ENCODE measurements around the gene ALS2CL.

ALS2CL gene

GRCh38 chr3:46674031-46674845, 19.2 kb downstream of the ALS2CL start:
- TF ChIP-seq CTCF (IDR thresholded peaks at IDR 0.05; ENCODE audit: low read length) (peak; percentile 25; the same call in 1 of the 2 replicates), EZH2phosphoT487 (IDR thresholded peaks at IDR 0.05; ENCODE audit: low read length) (no peak), EZH2 (optimal IDR thresholded peaks at IDR 0.05; ENCODE audit: low read depth, low read length) (no peak)
- H3K9me2 ChIP-seq (replicated peaks; ENCODE audit: insufficient read depth, low read length), result no peaks in the 10 kb centered on the region
- no peak overlapping the region for H3K4me3 ChIP-seq (ENCODE audit: low read length)
- H3K27ac ChIP-seq (ENCODE audit: low read length), result no peak overlapping the region
- no peak overlapping the region for H3K4me2 ChIP-seq (ENCODE audit: low read depth, low read length)
- H4K20me1 ChIP-seq (ENCODE audit: insufficient read depth, low read length), result no peaks in the 10 kb centered on the region
- no peaks in the 10 kb centered on the region for H3K9me3 ChIP-seq (replicated peaks; ENCODE audit: insufficient read depth, low read length)
- no peaks in the 10 kb centered on the region for H3K4me1 ChIP-seq (ENCODE audit: low read length)
- no peak for DNase-seq
- no peaks in the 10 kb centered on the region for H3K27me3 ChIP-seq (replicated peaks; ENCODE audit: insufficient read depth, low read length)
- no peaks in the 10 kb centered on the region for H3K79me2 ChIP-seq (ENCODE audit: low read length)
- no peak overlapping the region for H2AFZ ChIP-seq (ENCODE audit: low read length)
- no peaks in the 10 kb centered on the region for H3F3A ChIP-seq (ENCODE audit: insufficient read depth, low read length)
- H3K9ac ChIP-seq (ENCODE audit: low read length), result no peak overlapping the region
- no peaks in the 10 kb centered on the region for H3K36me3 ChIP-seq (replicated peaks; ENCODE audit: insufficient read depth, low read length)

GRCh38 chr3:46673151-46674030, 20.1 kb downstream of the ALS2CL start:
- no peaks in the 10 kb centered on the region for H3K9me3 ChIP-seq (replicated peaks; ENCODE audit: insufficient read depth, low read length)
- H3F3A ChIP-seq (ENCODE audit: insufficient read depth, low read length), result no peaks in the 10 kb centered on the region
- H3K9me2 ChIP-seq (replicated peaks; ENCODE audit: insufficient read depth, low read length), result no peaks in the 10 kb centered on the region
- H4K20me1 ChIP-seq (ENCODE audit: insufficient read depth, low read length), result no peaks in the 10 kb centered on the region
- H3K9ac ChIP-seq (ENCODE audit: low read length), result no peak overlapping the region
- H3K27me3 ChIP-seq (replicated peaks; ENCODE audit: insufficient read depth, low read length), result no peaks in the 10 kb centered on the region
- no peak for DNase-seq
- H3K36me3 ChIP-seq (replicated peaks; ENCODE audit: insufficient read depth, low read length), result no peaks in the 10 kb centered on the region
- H2AFZ ChIP-seq (ENCODE audit: low read length), result no peak overlapping the region
- TF ChIP-seq EZH2 (optimal IDR thresholded peaks at IDR 0.05; ENCODE audit: low read depth, low read length) (no peak), EZH2phosphoT487 (IDR thresholded peaks at IDR 0.05; ENCODE audit: low read length) (no peak), CTCF (IDR thresholded peaks at IDR 0.05; ENCODE audit: low read length) (no peak)
- no peak overlapping the region for H3K27ac ChIP-seq (ENCODE audit: low read length)
- no peaks in the 10 kb centered on the region for H3K4me1 ChIP-seq (ENCODE audit: low read length)
- H3K4me3 ChIP-seq (ENCODE audit: low read length), result no peak overlapping the region
- H3K4me2 ChIP-seq (ENCODE audit: low read depth, low read length), result no peak overlapping the region
- no peaks in the 10 kb centered on the region for H3K79me2 ChIP-seq (ENCODE audit: low read length)

DNA sequence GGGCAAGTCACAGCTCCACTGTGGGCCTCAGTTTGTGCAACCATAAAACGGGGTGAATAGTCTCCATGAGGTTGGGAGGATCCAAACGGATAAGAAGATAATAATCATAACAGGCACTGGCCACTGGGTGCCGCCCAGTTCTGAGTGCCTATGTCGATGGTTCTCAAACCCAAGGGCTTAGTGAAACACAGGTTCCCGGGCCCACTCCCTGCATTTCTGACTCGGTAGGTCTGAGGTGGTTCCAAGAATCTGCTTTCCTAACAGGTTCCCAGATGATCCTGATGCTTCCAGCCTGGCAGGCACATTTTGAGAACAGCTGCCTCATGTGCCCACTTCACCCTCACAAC, 21.2 kb downstream of the ALS2CL start:
- Histone ChIP-seq H3K79me2 (ENCODE audit: low read length) (no peaks in the 10 kb centered on the region), H3K27me3 (replicated peaks; ENCODE audit: insufficient read depth, low read length) (no peaks in the 10 kb centered on the region), H2AFZ (ENCODE audit: low read length) (no peak overlapping the region), H4K20me1 (ENCODE audit: insufficient read depth, low read length) (no peaks in the 10 kb centered on the region), H3K4me1 (ENCODE audit: low read length) (no peaks in the 10 kb centered on the region), H3F3A (ENCODE audit: insufficient read depth, low read length) (no peaks in the 10 kb centered on the region), H3K9me2 (replicated peaks; ENCODE audit: insufficient read depth, low read length) (no peaks in the 10 kb centered on the region), H3K27ac (ENCODE audit: low read length) (no peak overlapping the region), H3K36me3 (replicated peaks; ENCODE audit: insufficient read depth, low read length) (no peaks in the 10 kb centered on the region), H3K9ac (ENCODE audit: low read length) (no peak overlapping the region), H3K9me3 (replicated peaks; ENCODE audit: insufficient read depth, low read length) (no peaks in the 10 kb centered on the region), H3K4me2 (ENCODE audit: low read depth, low read length) (no peak overlapping the region), H3K4me3 (ENCODE audit: low read length) (no peak overlapping the region)
- no peak for DNase-seq
- TF ChIP-seq EZH2 (optimal IDR thresholded peaks at IDR 0.05; ENCODE audit: low read depth, low read length) (no peak), EZH2phosphoT487 (IDR thresholded peaks at IDR 0.05; ENCODE audit: low read length) (no peak), CTCF (IDR thresholded peaks at IDR 0.05; ENCODE audit: low read length) (no peak)

Measured in MM.1S (cell line).